NOMO-1 treated with dmso at 0.1 percent for 144 hours (cell line): ENCODE measurements around the gene AGFG1.
A peak's percentile ranks its signal among the peaks of the same experiment; 100 is the strongest.

Source experiments
- DNase-seq: peaks from one replicate; lab custom pipeline; 2025; ENCODE audit not compliant: unreplicated experiment; lab: John Stamatoyannopoulos, UW

AGFG1 gene, protein sequence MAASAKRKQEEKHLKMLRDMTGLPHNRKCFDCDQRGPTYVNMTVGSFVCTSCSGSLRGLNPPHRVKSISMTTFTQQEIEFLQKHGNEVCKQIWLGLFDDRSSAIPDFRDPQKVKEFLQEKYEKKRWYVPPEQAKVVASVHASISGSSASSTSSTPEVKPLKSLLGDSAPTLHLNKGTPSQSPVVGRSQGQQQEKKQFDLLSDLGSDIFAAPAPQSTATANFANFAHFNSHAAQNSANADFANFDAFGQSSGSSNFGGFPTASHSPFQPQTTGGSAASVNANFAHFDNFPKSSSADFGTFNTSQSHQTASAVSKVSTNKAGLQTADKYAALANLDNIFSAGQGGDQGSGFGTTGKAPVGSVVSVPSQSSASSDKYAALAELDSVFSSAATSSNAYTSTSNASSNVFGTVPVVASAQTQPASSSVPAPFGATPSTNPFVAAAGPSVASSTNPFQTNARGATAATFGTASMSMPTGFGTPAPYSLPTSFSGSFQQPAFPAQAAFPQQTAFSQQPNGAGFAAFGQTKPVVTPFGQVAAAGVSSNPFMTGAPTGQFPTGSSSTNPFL

DNA sequence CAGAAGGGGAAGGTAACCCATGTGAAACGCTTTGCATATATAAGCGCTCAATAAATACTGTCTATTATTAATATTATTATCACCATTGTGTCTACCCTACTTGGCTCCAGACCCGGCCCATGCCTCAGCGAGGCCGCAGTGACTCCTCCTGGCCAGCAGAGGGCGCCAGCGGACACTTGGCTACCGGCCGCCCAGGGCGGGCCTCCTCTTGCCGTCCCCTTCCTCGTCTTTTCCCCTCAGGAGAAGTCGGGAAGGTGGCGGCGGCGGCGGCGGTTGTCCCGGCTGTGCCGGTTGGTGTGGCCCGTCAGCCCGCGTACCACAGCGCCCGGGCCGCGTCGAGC lies at the start of gene AGFG1:
TSS of gene AGFG1 (plus strand) at position 233 of the 341 bp plus-strand sequence. CDS start 266 bp downstream, outside the sequence.
- DNase-seq = peak; percentile 59

DNA sequence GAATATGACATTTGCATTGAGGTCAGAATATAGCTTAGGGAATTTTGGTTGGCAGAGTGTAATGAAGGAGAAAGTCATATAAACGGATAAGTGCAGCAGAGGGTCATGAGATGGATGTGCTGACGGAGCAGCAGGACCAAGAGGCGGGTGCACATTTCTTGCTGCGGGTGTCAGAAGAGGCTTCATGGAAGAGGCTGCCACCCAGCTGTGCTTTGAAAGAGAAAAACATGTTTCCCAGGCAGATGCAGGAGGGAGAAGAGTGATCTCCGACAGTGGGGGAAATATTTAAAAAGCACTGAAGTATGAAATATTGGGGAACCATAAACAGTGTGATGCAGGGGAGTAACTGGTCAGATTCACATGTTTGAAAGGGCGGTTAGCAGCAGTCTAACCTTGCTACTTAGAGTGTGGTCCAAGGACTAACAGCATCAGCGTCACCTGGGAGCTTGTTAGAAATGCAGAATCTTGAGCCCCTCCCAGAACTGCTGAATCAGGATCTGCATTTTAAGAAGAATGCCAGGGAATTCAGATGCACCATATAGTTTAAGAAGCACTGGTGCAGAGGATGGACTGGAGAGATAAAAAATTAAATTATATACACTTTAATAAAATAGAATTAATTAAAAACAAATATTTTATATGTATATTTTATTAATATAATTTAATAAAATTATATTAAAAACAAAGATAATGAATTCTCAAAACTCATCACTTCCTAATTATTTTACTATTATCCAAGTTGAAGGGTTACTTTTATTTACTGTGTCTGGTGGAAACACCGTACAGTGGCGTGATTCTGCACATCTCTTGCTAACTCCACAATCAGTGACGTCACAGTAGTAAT lies 48.1 kb upstream of the AGFG1 start:
- DNase-seq = no peak

DNA sequence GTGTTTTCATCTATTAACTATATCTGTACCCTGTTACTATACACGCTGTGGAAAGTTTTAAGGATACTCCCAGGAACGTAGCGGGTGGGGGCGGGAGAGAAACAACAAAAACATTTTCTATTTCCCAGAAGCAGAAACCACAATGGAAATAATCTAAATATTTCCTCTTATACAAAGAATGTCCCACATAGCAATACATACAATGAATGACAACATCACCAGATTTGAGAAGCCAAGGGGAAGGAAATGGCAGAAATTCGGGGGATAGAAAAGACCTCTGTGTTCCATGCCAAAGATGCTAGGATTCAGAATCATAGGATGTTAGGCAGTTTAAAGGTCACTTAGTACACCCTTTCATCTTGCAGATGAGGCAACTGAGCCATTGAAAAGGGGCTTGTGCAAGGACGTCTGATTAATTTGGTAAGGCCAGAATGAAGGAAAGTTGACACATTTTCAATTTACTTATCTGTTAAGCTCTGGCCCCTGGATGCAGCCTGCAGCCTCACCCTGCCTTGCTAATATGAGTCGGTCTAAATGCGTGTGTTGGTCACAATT lies 43.1 kb upstream of the AGFG1 start:
- no peak for DNase-seq

DNA sequence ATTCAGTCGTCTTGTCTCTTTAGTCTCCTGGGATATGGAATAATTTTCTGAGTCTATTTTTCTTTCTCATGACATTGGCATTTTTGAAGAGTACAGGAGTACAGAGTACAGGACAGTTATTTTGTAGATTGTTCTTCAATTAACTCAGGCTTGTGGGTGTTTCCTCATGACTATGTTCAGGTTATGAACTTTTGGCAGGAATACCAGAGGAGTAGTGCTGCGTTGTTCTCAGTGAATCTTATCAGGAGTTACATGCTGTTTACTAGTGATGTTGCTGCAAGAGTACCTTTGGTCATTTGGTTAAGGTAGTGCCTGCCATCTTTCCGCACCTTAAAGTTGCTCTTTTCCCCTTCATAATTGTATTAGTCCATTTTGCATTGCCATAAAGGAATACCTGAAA lies 41.3 kb upstream of the AGFG1 start:
- DNase-seq = no peak

DNA sequence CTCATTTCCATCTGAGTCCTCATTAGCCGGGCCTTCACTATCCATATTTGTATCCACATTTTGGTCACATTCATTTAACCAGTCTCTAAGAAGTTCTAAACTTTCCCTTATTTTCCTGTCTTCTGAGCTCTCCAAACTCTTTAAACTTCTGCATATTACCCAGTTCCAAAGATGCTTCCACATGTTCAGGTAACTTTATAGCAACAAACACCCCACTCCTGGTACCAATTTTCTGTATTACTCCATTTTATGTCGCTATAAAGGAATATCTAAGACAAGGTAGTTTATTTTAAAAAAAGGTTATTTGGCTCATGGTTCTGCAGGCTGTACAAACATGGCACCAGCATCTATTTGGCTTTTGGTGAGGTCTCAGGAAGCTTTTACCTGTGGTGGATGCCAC lies 38.8 kb upstream of the AGFG1 start:
- no peak for DNase-seq

DNA sequence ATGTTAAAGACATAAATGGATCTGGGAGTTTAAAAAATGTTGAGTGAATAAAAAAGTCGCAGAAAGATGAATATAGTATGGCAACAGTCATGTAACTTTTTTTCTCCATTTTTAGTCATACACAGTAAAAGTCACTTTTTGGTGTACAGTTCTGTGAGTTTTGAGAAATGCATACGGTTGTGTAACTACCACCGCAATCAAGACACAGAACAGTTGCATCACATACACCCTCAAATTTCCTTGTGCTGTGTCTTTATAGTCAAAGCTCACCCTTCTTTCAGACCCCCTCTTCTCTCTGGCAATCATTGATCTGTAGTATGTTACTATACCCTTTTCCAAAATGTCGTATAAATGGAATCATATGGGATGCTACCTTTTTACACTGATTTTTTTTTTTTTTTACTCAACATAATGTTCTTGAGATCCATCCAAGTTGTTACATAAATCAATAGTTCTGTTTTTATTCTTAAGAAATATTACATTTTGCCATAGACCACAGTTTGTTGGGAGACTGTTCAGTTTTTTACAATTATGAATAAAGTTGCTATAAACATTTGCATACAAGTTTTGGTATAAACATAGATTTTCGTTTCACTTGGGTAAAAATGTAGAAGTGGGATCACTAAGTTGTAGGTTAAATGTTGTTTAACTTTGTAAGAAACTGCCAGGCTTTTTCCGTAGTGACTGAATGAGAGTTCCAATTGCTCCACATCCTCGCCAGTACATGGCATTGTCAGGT lies 35.4 kb upstream of the AGFG1 start:
- peak; percentile 50 for DNase-seq

DNA sequence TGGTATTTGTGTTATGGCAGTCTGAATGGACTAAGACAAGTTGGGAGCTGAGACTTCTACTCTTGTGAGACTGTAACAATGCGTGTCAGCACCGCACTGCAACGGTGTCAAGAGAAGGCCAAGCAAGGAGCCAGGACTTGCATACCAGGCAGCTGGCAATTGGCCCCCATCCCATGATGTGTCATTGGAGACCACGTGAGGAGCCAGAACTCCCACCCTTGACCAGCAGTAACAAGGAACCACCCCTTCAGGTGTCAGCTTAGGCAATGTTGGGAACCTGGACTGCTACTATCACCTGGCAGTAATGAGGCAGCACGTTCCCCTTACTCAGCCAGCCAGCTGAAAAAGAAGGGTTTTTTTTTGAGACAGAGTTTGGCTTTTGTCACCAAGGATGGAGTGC lies 32.7 kb upstream of the AGFG1 start:
- no peak for DNase-seq

DNA sequence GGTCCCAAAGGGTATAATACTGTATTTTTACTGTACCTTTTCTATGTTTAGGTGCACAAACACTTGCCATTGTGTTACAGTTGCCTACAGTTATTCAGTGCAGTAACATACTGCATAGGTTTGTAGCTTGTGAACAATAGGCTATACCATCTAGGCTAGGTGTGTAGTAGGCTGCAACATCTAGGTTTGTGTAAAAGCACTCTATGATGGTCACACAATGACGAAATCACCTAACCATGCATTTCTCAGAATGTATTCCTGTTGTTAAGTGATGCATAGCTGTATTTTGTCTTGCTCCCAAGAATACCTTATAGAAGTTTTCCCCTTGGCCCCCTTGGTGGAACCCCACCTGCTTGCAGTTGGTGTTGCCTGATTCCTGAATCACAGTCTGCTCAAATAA lies 29.3 kb upstream of the AGFG1 start:
- no peak for DNase-seq

DNA sequence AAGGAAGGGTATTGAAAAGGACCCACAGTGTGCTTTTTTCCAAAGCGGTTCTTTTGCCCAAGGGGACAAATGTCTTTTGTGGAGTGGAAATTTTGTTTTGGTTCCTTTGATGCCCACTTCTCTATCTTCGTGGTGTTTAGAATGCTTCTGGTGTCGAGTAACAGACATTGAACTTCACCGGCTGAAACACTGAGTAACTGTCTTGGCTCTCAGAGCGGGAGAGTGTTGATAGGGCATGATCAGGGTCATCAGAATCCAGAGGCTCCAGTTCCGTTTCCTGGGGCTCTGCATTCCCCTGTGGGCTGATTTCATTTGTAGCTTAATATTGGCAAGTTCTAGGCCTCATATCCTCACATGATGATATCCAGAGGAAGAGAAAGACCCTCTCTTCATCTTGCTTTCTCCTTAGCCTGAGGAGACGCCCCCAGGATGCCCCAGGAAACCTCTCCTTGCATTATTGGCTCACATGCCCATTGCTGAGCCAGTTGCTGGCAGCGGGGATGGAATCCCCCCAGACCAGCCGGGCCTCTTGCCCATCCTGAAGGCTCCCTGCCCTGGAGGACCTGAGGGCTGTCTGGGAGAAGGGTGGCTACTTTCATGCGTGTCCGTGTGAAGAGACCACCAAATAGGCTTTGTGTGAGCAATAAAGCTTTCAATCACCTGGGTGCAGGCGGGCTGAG lies 27.9 kb upstream of the AGFG1 start:
- no peak for DNase-seq

DNA sequence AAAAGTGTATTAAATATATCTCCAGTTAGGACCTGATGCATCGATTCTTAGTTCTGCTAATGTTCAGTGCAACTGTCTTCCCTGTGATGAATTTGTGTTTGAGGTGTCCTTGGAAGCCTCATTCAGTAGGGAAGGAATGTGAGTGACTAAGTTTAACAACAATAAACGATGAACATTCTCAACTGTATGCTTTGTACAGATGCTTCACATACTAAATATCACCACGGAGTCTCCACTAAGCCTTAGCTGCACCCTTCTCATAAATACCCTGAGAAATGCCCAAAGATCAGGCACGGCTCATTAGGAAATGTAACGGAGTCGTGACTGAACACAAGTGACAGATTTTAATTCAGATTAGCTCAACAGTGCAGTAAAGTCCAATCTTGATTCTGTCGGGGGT lies 24.4 kb upstream of the AGFG1 start:
- DNase-seq = no peak

DNA sequence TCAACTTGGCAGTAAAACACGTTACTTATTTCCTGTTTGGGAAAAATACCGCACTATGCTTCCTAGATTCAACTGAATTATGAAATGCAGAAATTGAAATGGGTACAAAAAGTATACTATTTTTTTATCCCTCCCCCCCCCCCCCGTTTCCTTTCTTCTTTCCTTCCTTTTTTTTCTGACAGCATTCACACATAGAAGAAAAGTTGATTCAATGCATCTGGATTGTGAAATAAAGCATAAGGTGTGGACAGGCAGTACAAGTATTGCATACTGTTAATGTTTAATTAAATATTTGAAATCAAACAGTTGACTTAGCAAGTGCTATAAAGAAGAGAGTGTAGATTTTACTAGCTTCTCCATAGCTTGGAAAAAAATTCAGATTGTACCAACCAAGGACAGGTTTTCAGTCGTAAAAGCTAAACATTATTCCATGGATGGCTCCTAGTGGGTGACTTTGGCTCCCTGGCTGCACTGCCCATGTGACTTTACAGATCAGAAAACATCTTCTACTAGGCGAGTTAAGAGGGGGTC lies 21.6 kb upstream of the AGFG1 start:
- no peak for DNase-seq

DNA sequence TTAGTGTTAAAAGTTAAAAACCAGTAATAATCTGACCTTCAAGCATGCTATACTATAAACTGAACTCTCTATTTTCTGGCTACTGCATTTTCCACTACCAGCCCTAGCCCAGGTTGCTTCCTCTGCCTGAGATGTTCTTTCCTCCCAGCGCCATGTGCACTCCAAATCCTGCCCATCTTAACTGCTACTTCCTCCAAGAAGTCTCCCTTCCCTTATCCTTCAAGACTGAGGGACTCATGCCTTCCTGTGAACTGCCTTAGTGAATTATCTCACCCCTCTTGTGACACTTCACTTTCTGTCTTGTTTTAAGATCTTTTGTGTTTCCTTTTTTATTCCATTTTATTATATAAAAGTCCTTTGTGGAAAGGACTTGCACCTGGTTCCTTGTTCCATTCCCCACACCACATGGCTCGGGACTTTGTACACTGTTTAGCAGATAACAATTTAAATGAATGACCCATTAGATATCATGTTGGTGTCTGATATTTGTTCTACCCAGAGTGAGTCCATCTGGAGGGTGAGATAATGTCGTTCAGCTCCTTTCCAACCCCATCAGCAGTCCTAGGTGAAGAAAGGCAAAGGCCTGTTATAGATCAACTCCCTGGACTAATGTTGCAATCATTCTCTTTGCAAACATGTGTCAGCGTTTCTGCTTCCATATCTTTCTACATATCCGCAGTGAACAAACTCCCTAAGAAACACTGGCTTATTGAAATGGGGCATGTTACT lies 20.9 kb upstream of the AGFG1 start:
- peak; percentile 52 for DNase-seq

DNA sequence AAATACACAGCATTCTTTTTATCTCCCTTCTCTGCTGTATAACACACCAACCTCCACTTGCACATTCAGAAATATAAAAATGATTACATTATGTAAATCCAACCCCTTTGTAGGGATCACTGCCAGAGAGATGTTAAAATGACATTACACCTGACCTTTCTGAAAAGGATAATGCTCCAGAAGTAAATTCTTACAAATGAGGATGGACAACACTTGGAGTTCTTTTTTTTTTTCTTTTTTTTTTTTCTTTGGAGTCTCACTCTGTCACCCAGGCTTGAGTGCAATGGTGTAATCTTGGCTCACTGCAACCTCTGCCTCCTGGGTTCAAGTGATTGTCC lies 20.3 kb upstream of the AGFG1 start:
- DNase-seq = no peak

DNA sequence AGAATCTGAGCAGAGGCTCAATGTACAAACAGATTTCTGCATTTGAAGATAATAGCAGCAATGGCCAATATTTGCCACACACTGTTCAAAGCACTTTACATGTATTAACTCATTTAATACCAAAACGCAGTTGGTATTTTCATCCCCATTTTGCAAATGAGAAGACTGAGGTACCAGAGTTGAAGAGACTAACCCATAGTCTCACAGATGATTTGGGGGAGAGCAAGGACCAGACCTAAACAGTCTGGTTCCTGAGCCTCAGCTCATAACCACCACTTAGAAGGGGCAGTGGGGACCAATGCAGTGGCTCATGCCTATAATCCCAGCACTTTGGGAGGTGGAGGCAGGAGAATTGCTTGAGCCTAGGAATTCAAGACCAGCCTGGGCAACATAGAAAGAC lies 18.1 kb upstream of the AGFG1 start:
- DNase-seq = no peak

DNA sequence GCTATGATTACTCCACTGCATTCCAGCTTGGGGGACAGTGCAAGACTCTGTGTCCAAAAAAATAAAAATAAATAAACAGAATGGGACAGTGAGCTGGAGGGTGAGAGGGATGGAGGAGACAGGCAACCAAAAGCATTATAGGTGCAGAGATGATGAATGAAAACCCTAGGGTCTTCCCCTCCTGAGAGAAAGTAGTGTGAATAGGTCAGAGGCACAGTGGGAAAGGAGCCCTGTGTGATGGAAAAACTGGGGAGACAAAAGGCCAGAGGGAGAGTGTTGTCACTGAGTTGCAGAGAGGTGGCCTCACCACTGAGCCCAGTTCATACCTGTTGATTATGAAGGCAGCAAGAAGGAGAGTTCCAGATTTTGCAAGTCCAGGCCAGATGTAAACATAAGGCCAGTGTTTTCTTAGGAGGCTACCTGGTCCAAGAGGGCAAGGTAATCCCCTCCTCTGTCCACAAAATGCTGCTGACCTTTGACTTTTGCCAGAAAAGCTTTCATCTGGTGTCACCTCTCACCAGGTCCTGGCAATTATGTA lies 17.6 kb upstream of the AGFG1 start:
- DNase-seq = no peak

DNA sequence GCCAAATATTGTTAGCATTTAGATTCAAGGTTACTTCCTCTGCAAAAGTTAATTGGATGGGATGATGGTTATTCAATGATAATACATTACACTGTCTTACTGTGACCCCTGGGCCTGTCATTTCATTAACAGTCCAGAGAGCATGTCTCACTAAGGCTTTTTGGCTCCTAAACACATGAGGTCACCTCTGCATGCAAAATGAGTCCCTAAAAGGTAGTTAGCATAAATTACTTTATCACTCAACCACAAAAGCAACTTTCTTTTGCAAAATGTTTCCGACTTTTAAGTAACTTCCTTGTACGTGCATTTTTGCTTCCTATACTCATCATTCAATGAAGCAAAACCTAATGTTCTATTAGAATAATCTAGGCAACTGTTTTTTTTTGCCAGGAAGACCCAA lies 16.8 kb upstream of the AGFG1 start:
- no peak for DNase-seq

DNA sequence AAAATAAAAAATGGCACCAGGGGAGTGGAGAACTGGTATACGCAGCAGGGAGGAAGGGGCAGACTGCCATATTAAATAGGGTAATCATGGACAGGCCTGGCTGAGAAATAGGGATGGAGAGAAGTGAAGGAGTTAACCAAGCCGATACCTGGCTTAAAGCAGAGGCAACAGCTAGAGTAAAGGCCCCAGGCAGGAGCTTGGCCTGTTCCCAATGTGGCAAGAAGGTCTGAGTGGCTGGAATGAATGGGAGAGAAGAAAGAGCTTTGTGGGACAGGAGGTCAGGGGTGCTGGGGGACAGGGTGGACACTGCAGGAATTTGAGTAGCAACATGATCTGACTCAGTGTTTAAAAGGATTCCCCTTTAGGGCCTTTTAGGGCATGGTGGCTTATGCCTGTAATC lies 15.9 kb upstream of the AGFG1 start:
- DNase-seq = no peak

DNA sequence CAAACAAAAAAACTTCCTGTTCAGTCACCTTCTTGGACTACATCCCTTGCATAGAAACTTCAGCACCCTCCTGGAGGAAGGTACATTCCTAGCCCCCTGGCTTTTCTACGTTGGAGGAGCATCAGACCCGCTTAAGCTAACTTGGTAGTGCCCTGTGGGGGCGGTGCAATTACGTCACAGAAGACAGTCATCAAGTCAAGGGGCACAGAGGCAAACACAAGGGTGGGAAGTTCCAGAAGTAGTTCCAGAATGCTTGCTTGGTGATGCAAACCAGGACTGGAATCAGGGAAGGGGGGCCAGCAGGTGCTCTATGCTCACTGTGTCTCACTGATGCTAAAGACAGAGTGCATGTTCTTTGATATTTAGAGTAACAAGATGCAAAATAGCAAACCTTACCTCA lies 15.2 kb upstream of the AGFG1 start:
- DNase-seq = no peak

DNA sequence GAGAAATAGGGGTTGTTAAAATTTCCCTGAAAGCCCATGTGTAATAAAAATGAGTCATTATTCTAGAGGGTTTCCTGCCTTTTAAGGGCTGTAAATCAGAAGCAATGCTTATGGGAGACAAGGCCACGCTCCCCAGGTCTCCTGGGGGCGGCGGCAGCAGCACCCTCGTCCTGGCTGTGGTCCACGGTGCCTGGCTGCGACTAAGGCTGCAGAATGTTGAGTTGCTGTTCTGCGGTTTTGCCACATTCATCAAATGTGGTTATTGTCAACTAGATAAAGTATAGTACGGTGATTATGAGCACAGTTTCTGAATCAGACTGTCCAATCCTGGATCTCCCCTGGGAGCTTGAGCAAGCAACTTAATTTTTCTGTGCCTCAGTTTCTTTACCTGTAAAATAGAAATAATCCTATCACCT lies 11.9 kb upstream of the AGFG1 start:
- peak; percentile 68 for DNase-seq
